Left forelimb (tissue), 1 donor: ENCODE measurements around the gene COBL.

Experiments
- DNase-seq: peaks from one replicate; pipeline ENCODE4 v3.0.0-alpha.2; 2018; ENCODE audit warnings: low spot score

COBL gene

DNA sequence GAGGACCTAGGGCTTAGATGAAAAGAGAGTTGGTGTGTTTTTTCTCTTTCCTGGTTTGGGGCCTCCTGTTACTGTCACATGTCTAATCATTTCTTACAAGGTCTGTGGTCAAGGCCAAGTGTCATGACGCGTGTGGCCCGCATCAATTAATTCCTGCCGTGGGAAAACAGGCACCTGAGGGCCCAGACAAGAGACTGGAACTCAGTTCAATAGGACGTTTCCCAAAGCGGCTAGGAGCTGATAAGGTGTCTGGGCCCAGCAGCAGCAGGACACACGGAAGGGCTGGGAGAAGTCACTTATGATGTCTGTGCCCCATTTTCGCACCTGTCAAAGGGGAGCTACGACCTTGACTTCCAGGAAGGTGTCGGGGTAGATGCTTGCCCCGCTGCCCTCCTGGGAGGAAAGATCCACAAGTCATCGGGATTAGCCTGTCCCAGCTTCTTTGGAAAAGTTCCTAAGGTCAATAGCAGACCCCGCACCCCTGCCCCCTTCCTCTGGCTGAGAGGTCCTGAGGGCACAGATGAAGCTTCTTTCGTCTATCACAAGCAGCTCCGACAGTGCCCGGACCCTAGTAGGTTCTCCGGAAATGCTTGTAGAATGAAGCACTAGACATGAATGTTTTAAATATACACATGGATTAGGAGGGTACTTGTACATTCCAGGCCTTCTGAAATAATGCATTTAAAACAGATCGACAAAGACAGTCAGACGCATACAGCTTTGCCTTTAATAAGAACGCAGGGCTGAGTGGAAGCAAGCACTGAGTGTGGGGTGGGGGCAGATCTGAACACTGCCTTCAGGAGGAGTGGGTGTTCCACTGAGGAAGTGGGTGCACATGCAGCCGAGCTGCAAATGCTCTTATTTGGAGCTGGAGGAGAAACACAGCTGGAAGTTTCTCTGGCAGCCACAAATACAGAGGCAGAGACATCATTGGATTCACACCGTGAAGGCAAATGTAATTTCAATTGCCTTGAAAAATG, 296.4 kb downstream of the COBL start:
- no peak for DNase-seq

DNA sequence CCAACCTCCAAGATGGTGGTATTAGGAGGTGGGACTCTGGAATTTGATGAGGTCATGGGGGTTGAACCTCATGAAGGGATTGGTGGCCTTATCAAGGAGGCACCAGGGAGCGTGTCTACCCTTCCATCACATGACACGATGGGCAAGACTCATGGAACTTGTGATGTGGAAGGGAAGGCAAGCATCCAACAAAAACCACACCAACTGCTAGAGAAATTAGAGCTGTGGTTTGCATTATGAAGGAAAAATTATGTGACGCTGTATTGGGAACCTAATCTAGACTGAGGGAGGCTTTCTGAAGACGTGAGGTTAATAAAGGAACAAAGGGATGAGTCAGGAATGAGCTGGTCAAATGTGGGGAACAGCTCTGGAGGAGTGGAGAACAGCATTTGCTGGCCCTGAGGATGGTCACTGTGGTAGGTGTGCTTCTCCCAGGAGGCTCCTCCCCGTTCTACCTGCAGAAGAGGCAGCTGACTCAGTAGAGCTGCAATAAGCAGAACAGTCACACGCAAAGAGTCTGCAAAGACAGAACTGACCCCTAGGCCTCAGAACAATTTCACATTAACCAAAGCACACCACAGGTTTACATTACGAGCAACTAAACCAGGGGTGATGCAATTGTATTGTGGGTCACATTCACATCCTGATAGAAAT, 297.3 kb downstream of the COBL start:
- DNase-seq: no peak

DNA sequence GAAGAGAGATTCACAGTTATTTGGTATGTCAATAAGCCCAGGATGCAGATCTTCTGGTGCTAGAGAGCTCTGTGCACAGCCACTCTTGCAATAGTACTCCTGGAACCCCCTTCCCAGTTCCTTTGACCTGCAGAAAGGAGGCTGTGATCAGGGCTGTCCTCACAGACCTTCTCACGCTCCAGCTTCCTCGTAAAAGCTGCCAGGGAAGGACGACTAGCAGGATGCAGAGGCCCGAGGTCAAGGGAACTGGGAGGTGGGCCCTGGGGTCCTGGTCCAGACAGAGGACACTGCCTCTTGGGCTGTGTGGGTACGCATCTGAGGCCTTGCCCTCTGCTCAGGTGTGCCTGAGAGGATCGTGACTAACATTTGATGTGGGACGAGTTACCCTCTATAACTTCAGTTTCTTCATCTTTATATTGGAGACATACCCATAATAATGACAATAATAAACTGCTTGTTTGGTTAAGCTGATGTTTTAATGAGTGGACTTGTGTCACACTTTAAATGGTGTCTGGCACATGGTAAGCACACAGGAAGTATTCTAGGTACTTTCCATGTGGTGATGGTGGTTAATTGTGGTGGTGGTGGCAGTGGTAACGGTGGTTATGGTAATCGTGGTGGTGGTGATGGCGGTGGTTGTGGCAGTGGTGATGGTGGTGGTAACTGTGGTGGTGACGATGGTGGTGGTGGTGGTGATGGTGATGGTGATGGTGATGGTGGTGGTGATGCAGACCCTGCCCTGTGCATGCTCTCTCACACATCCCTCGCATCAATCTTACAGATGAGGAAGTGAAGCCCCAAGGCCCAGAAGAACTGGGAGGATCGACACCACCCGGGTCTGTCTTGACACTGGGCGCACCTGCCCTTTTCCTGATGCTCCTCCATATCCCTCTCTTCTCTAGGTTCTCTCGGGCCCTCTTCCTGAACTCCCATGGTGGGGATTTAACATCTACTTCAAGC, 298.8 kb downstream of the COBL start:
- no peak for DNase-seq

DNA sequence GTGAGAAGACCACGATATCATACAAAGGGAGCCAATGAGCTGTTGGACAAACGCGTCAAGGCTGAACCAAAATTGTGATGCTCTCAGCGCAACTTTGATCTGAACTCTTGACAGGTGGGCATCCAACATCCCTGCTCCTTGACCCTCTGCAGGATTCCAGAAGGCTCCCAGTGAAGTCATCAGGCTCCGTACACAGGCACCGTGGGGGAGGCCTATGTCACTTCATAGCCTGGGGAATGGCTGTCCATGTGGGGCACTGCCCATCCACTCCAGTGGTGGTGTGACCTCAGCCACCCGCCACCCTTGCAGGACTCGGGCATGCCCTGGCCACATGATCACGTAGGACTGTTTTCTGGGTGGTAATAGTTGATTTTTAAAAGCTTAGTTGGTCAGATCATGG, 300.1 kb downstream of the COBL start:
- DNase-seq: no peak

DNA sequence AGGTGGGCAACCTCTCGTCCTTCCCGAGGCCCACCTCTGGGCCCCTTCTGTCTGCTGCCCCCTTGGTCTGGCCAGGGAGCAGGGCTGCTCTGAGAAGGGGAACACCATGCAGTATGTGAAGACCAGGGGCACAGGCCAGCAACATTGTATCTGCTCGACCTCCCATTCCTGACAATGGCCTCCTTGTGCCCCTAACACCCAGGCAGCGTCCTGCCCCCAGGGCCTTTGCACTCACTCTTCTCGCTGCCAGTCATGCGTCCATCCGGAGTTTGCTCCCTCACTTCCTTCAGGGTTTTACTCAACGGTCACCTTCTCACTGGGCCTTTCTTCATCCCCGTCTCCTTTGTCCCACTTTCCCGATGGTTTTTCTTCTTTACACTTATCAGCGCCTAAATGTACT, 301.0 kb downstream of the COBL start:
- no peak for DNase-seq

GRCh38 chr7:51014811-51015210, 301.8 kb downstream of the COBL start:
- DNase-seq: no peak

DNA sequence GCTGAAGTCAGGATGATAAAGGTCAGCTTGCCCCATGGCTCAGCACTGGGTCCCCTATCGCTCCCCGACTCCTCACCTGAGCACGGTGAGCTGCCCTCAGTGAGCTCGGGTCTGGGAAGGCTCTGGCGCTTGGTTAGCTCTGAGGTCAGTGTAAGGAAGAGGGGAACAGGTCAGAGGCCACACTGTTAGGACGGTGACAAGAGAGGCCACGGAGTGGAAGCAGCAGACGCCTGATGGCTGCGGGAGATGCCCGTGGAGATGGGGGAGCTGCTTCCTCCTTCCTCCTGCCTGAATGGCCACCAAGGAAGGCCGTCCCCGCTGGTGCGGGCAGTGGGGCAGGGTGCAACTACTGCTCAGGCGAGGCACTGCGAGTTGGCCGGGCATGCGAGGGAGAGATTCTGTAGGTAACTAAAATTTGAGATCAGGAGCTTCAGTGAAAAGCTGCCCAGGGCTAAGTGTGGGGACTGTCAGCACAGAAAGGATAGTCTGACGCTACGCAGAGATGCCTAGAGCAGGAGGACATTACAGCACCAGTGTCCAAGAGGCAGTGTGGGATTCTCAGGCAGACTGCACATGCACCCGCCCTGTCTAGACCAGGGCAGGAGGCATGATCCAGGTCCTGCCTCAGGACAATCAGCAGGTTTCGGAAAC, 302.6 kb downstream of the COBL start:
- no peak for DNase-seq

GRCh38 chr7:51013218-51013786, 303.3 kb downstream of the COBL start:
- no peak for DNase-seq

DNA sequence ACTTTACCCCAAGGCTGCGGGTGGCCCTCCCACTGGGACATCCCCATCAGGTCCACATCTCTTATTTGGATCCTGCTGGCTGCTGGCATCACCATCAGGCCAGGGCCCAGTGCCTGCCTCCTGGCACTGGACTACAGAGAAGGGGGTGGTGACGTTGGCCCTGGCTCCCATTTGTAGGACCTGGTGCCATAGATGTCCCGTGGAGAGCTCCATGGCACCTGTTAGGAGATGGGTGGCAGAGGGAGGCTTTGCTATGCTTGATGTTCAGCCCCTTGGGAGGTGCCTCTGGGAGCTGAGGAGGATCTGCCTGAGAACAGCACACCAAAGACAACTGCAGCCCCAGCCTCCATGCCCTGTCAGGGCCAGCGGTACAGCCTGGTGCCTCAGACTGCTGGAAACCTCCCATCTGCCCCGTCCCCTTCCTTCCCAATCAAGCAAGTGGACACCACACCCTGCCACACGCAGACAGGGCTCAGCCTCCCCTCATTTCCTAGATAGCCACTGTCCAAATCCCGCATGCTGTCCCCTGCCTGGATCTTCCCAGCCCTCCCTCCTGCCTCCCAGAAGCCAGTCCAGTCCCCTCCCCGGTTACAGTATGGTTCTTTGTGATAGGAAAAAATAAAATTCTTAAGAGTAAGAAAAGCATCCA, 303.9 kb downstream of the COBL start:
- no peak for DNase-seq

GRCh38 chr7:51011710-51012350, 304.8 kb downstream of the COBL start:
- DNase-seq: no peak

GRCh38 chr7:51010534-51010933, 306.1 kb downstream of the COBL start:
- DNase-seq: no peak

- no peak for DNase-seq
Observed at GRCh38 chr7:51009716-51010496, 306.7 kb downstream of the COBL start.

DNA sequence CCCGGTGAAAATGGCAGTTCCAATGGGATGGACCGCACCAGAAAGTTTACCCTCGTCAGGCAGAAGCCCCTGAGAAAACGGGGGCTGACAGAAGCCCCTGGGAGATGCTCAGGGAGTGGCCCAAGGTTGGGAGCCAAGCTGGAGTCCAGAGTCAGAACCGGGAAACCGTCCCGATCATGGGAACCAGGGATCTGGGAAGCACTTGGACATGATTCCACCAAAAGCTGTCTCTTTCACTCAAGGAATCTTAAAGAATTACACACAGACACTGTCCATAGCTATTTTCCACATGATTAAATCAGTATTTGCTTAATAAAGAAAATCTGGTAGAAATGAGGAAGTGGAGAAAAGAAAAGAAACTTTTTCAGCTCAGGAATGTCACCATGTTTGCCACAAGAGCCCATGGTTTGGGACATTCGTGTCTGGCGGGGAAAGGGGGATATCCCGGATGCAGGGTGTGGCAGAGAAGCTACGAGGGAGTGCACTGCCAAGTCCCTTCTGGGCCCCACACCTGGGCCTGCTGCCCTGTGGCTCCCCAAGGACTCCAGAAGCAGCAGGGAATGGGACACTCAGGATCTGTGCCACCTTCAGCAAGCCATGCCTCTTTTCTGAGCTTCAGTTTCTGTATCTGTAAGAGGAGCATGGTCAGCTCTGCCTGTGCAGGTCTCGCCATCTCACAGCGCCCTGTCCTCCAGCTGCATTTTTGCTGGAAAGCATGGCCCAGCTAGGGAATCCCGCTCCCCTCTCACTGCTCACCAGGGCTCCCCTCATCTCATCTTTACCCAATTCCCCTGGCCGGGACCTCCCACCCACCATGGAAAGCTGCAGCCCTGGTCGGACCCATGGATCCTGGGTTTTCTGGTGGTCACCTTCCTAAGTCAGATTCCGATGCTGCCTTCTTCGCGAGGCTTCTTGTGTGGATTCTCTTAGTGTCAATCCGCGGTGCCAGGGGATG, 308.8 kb downstream of the COBL start:
- no peak for DNase-seq

DNA sequence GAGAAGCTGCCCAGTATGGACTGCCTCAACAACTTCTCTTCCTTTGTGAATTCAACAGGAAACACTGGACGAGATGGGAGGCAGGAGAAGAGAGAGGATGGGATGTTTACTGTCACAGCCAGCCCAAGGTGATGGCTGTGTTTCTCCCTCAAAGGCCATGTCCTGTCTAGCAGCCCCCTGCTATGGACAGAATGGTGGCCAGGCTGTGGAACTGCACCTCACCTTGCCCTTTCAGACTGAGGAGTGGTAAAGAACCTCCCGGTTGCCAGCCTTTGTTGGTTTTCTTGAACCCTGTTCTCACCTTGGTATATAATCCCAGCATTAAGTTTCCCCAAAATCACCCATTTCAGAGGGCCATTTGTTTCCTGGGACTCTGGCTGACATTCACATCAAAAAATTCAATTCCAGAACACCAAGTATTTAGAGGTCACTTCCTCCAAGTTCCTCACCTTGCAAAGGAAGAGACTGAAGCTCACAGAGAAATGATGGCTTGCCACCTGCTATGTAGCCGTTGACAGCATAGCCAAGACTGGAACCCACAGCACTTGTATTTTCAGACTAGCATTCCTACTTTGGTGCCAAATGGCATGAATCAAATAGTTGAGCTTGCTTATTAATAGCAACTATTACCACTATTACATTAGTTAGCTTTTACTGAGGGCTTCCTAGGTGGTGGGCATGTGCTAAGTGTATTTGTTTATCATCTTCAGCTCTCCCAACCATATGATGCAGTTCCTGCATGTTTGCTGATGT, 309.9 kb downstream of the COBL start:
- no peak for DNase-seq

DNA sequence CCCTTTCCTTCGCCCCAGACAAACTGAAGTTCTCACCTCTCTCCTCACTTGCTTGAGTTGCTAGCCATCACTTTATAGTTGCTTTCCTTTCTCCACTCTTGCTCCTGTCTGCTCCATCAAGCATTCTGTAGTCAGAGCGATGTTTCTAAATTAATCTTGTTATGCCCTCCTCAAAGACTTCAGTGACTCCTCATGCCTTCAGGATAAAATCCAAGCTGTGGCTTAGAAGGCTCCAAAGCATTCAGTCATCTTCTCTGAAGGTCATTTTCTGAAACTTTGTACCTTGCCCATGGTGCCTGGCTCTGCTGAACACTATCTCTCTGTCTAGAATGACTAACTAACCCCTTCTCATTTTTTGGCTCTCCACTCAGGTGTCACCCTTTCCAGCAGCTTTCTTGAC, 311.5 kb downstream of the COBL start:
- no peak for DNase-seq

DNA sequence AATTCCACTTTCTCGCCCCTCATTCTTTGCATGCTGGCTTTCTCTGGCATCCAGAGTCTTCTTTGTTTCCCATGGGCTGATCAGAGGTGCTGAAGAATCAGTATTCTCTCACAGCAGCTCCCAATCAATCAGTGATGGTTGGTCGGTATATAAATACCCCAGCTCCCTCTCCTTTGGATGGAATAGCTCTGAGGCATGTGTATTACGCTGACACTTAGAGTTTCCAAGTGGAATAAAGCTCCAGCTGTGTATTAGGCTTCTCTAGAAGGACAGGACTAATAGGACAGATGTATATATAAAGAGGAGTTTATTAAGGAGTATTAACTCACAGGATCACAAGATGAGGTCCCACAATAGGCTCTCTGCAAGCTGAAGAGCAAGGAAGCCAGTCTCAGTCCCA, 315.7 kb downstream of the COBL start:
- no peak for DNase-seq

GRCh38 chr7:50994753-50995319, 321.8 kb downstream of the COBL start:
- DNase-seq: no peak
